ENCODE measurements around the gene HP1BP3.

DNA sequence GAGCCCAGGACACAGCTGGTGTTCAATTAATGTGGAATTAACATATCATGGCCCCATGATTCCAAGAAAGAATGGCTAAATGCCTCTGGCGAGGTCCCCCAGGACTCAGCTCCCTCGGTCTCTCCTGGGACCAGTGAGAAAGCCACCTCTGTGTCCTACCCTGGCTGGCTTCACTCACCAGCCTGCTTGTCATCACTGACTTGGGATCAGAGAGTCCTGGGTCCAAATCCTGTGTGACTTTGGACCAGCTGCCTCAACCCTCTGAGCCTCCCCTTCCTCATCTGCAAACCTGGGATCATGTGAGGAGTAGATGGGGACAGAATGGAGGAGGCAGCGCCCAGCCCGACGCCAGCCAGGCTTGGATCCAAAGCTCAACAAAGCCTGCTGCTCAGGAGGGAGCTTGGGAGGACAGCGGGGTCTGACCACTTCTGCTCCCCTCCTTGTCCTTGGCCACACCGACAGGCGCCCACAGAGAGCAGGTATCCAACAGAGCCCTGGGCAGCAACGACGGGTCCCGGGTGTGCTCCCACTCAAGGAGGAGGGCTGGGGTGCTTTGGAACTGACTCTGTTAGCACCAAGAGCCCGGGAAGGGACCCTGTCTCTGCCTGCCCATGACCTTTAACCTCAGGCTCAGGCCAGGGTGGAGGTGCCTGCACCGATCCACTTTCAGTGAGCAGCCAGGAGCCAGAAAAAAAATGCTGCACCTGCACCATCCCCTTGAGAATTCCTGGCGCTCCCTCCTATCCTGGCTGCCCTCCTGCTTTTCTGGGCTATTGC is 57.8 kb downstream of the HP1BP3 start:
- TF ChIP-seq CTCF (IDR thresholded peaks at IDR 0.05; ENCODE audit: low read length) (no peak), EZH2 (IDR thresholded peaks at IDR 0.05; ENCODE audit: borderline replicate concordance, low read length) (no peak)

All from OCI-LY1 (cell line).